ENCODE measurements around the gene CWC22.

- TF ChIP-seq REST (IDR thresholded peaks at IDR 0.05; ENCODE audit: insufficient read depth in 1 of 2, low read depth in 2 of 2, low read length in 2 of 2): no peak
- no peak for TF ChIP-seq TAF1 (IDR thresholded peaks at IDR 0.05; ENCODE audit: borderline replicate concordance, insufficient read depth, low read length)
- no peak for TF ChIP-seq POLR2AphosphoS5 (IDR thresholded peaks at IDR 0.05; ENCODE audit: low read depth, low read length)
Measured at GRCh38 chr2:179909845-179910734, 97.0 kb downstream of the CWC22 start.
